Smooth muscle cell (in vitro differentiated cells): Measurements from ENCODE around the gene RPGRIP1. TPM values are rescaled to one million over a fixed set of nuclear protein-coding genes. Genes with fewer than 3 reads are reported as not detected.

ENCODE experiments used
- DNase-seq: peaks from one replicate; lab custom pipeline; 2025; ENCODE audit not compliant: unreplicated experiment; lab: John Stamatoyannopoulos, UW
- H2AFZ ChIP-seq: fragments of 200-600 bp; sonication (generic); 2 replicates; pipeline ENCODE4 v1.6.0; 2016; ENCODE audit warnings: antibody characterized with exemption, low read depth, mild to moderate bottlenecking
- H3F3A ChIP-seq: fragments of 200-600 bp; sonication (generic); 2 replicates; pipeline ENCODE4 v1.6.0; 2017; ENCODE audit warnings: antibody characterized with exemption, low read depth
- H3K27ac ChIP-seq: fragments of 200-600 bp; sonication (generic); 2 replicates; pipeline ENCODE4 v1.5.1; 2016; ENCODE audit warnings: low read depth, mild to moderate bottlenecking
- H3K27me3 ChIP-seq: fragments of 200-600 bp; sonication (generic); 2 replicates; pipeline ENCODE4 v1.6.1; 2016; ENCODE audit warnings: low read depth, mild to moderate bottlenecking
- H3K36me3 ChIP-seq: fragments of 200-600 bp; sonication (generic); 2 replicates; pipeline ENCODE4 v1.5.1; 2016; ENCODE audit warnings: low read depth
- H3K4me1 ChIP-seq: fragments of 200-600 bp; sonication (generic); 2 replicates; pipeline ENCODE4 v1.5.1; 2016; ENCODE audit warnings: low read depth
- H3K4me2 ChIP-seq: fragments of 200-600 bp; sonication (generic); 2 replicates; pipeline ENCODE4 v1.6.0; 2016; ENCODE audit warnings: mild to moderate bottlenecking
- H3K4me3 ChIP-seq: fragments of 200-600 bp; sonication (generic); 2 replicates; pipeline ENCODE4 v1.5.1; 2016; ENCODE audit warnings: mild to moderate bottlenecking
- H3K79me2 ChIP-seq: fragments of 200-600 bp; sonication (generic); 2 replicates; pipeline ENCODE4 v1.6.0; 2016; ENCODE audit warnings: low read depth, mild to moderate bottlenecking
- H3K9ac ChIP-seq: fragments of 200-600 bp; sonication (generic); 2 replicates; pipeline ENCODE4 v1.6.0; 2016; ENCODE audit warnings: low read depth
- H3K9me3 ChIP-seq: fragments of 200-600 bp; sonication (generic); replicated peaks from 2 replicates; pipeline ENCODE4 v1.5.1; 2016; ENCODE audit warnings: low read depth
- H4K20me1 ChIP-seq: fragments of 200-600 bp; sonication (generic); 2 replicates; pipeline ENCODE4 v1.6.0; 2016; ENCODE audit warnings: low read depth
- CTCF ChIP-seq: fragments of 200-600 bp; sonication (generic); IDR thresholded peaks from 2 replicates; pipeline ENCODE4 v1.5.1; 2017; ENCODE audit warnings: borderline replicate concordance, mild to moderate bottlenecking, antibody characterized with exemption; ENCODE audit not compliant: insufficient read depth, poor library complexity, severe bottlenecking
- WGBS: methylation state at CpG from one replicate; pipeline ENCODE4 v1.1.7; 2016; ENCODE audit warnings: low lambda C conversion rate; 5-methylcytosine and 5-hydroxymethylcytosine counted together
- polyA plus RNA-seq: library from polyadenylated mRNA; unstranded; fragments of >200 nt; fragmentation: Nextera tagmentation; extraction: Ambion mirVana; gene quantifications from 2 replicates; pipeline ENCODE4 v1.2.1, GENCODE V29; 2016
- total RNA-seq: library from RNA; depleted of rRNA; stranded (reverse); fragments of >200 nt; gene quantifications from 2 replicates; pipeline ENCODE4 v1.2.3, GENCODE V29; 2014

The RPGRIP1 gene
- total and polyA plus RNA-seq, 2 experiments from 2014 or later = not detected

GRCh38 chr14:21311614-21312013, 31.7 kb downstream of the RPGRIP1 start:
- no peak for TF ChIP-seq CTCF
- H3K4me1 ChIP-seq = peaks cover 4% of the 10 kb centered on the region
- H3K9ac ChIP-seq = no peak overlapping the region
- H3K4me3 ChIP-seq = no peak overlapping the region
- H3K9me3 ChIP-seq = no peaks in the 10 kb centered on the region
- H3K27me3 ChIP-seq = no peaks in the 10 kb centered on the region
- no peaks in the 10 kb centered on the region for H4K20me1 ChIP-seq
- H3K36me3 ChIP-seq = no peaks in the 10 kb centered on the region
- DNase-seq = no peak
- H2AFZ ChIP-seq = no peak overlapping the region
- H3K4me2 ChIP-seq = no peak overlapping the region
- no peak overlapping the region for H3K27ac ChIP-seq
- WGBS = 92% methylated on average over 2 of the region's 2 CpGs
- peaks cover 7% of the 10 kb centered on the region for H3F3A ChIP-seq
- no peaks in the 10 kb centered on the region for H3K79me2 ChIP-seq

- Histone ChIP-seq H3K4me1 (peaks cover 4% of the 10 kb centered on the region), H3K4me2 (no peak overlapping the region), H3K4me3 (no peak overlapping the region), H3K9me3 (no peaks in the 10 kb centered on the region), H2AFZ (no peak overlapping the region), H3K79me2 (no peaks in the 10 kb centered on the region), H3K9ac (no peak overlapping the region), H3F3A (peaks cover under 1% of the 10 kb centered on the region), H3K27ac (no peak overlapping the region), H3K36me3 (no peaks in the 10 kb centered on the region), H4K20me1 (no peaks in the 10 kb centered on the region), H3K27me3 (peaks cover 4% of the 10 kb centered on the region)
- 93% methylated on average over 12 of the region's 12 CpGs for WGBS
- no peak for DNase-seq
- no peak for TF ChIP-seq CTCF
Observed at GRCh38 chr14:21313512-21313911, 33.6 kb downstream of the RPGRIP1 start.

- H3K79me2 ChIP-seq = no peaks in the 10 kb centered on the region
- H3F3A ChIP-seq = no peaks in the 10 kb centered on the region
- DNase-seq = no peak
- H3K9ac ChIP-seq = no peak overlapping the region
- H3K27ac ChIP-seq = no peak overlapping the region
- H3K36me3 ChIP-seq = no peaks in the 10 kb centered on the region
- H3K4me2 ChIP-seq = no peak overlapping the region
- no peaks in the 10 kb centered on the region for H4K20me1 ChIP-seq
- H3K4me3 ChIP-seq = no peak overlapping the region
- peaks cover 11% of the 10 kb centered on the region for H3K27me3 ChIP-seq
- WGBS = 82% methylated on average over 3 of the region's 3 CpGs
- TF ChIP-seq CTCF = no peak
- H3K4me1 ChIP-seq = no peaks in the 10 kb centered on the region
- H3K9me3 ChIP-seq = no peaks in the 10 kb centered on the region
- no peak overlapping the region for H2AFZ ChIP-seq
Observed at GRCh38 chr14:21317398-21317797, 37.5 kb downstream of the RPGRIP1 start.

- DNase-seq = no peak
- no peaks in the 10 kb centered on the region for H3F3A ChIP-seq
- no peaks in the 10 kb centered on the region for H4K20me1 ChIP-seq
- no peaks in the 10 kb centered on the region for H3K36me3 ChIP-seq
- H3K4me1 ChIP-seq = no peaks in the 10 kb centered on the region
- H3K9me3 ChIP-seq = no peaks in the 10 kb centered on the region
- H3K27me3 ChIP-seq = peaks cover 17% of the 10 kb centered on the region
- no peak overlapping the region for H2AFZ ChIP-seq
- no peak overlapping the region for H3K4me2 ChIP-seq
- H3K27ac ChIP-seq = no peak overlapping the region
- H3K79me2 ChIP-seq = no peaks in the 10 kb centered on the region
- no peak for TF ChIP-seq CTCF
- WGBS = 98% methylated on average over 2 of the region's 2 CpGs
- no peak overlapping the region for H3K4me3 ChIP-seq
- no peak overlapping the region for H3K9ac ChIP-seq
Observed at GRCh38 chr14:21320913-21321312, 41.0 kb downstream of the RPGRIP1 start.
